T-helper 22 cell (primary cell): ENCODE results near the gene DNAJC19.
"Not testable (repeated sequence)": the region's sequence is repeated elsewhere in the genome, so short reads cannot be mapped to it uniquely, and the experiment has no call there.

ENCODE experiments used
- DNase-seq: peaks from one replicate; pipeline ENCODE4 v3.0.0-alpha.2; 2020; ENCODE audit warnings: low read depth

Gene DNAJC19

DNA sequence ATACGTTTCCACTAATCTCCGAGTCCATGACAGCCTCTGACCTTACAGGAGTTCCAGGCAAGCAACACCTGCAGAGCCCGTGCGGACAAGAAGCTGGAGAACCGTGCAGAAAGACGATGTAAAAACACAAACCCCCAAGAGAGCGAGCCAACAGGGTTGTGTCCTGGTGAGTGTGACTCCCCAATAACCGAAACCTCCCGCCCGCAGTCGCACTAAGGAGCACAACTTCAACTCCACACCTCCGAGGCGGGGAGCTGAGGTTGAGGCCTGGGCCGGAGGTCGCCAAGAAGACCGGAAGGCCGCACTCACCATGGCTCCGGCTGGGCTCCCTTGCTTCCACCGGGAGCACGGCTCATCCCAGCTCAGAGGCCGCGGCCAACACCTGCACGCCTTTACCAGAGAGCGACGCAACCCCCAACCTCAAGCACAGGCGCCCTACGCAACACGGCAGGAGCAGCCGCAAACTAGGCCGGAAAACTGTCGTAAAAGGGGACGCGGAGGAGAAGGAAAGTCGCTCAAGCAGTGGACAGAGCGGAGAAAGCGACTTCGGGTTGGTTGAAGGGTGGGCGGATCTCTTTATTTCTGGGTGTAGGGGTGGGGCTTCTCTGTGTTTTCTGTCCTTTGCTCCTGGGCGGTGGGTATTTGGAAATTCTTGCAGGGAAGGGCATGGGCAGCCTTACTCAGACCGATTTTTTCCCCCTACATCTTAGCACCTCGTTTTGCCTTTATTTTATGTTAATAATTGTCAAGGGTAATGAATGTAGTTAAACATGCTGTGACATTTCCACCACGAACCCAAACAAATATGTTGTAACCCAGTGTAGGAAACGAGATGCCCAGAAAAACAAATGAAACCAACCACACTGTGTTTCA, at the start of gene DNAJC19:
Gene DNAJC19, minus strand, starts transcription at position 446 of the 873 bp plus-strand sequence. Its CDS starts 134 bp downstream, at position 312.
- DNase-seq = peak; percentile 90

DNA sequence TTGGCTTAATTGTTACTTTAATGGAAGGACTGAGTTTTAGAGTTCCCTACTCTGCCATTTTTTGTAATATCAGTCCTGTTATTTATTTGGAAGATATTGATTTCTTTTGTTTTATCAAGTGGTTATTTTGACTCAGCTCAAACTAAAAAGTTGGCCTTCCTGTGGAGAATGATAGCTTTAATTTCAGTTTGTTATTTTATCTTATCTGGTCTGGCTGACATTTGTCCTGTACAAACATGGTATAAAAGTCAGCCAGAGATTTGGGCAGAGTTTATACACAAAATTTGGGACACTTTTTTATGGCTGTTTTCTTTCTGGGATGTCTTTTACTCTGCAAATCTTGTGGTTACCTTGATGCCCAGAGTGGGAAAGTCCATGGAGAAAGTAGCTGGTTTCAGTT, 41.4 kb upstream of the DNAJC19 start:
- no peak for DNase-seq

DNA sequence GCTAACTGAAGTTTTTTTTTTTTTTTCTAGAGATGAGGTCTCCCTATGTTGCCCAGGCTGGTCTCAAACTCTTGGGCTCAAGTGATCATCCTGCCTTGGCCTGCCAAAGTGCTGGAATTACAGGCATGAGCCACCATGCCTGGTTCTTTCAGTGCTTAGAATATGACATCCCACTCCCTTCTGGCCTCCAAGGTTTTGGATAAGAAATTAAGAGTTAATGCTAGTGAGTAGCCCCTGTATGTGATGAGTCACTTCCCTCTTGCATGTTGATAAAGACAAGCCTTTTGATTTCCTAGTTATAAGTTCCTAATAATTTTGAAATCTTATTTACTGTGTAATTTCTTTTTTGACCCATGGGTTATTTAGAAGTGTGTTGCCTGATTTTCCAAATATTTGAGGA, 35.7 kb upstream of the DNAJC19 start:
- no peak for DNase-seq

DNA sequence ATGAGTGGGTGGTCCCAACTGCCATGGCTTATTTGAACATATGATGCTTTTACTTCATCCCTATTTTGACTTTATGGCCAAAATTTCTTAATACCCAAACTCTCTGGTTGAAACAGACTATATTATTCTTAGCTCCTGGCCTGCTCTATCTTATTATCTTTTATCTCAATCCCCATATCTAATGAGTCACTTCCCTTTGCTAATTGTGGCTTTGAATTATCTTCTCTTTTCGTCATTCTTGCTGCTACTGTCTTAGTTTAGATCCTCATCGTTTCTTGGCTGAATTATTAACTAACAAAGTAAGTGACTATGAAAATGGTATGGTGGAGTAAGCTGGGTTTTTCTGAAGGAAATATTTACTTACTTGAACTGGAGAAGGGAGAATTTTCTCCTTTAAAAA, 28.2 kb upstream of the DNAJC19 start:
- no peak for DNase-seq

DNA sequence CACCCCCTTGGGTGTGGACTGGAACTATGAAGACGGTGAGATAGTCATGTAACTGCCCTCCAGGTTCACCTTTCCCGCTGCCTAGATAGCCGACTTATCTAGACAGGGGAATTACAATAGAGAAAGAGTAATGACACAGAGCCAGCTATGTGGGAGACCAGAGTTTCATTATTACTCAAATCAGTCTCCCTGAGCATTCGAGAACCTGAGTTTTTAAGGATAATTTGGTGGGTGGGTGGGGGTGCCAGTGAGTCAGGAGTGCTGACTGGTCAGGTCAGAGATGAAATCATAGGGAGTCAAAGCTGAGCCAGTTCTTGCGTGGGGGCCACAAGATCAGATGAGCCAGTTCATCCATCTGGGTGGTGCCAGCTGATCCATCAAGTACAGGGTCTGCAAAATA, 19.7 kb upstream of the DNAJC19 start:
- DNase-seq = no peak

DNA sequence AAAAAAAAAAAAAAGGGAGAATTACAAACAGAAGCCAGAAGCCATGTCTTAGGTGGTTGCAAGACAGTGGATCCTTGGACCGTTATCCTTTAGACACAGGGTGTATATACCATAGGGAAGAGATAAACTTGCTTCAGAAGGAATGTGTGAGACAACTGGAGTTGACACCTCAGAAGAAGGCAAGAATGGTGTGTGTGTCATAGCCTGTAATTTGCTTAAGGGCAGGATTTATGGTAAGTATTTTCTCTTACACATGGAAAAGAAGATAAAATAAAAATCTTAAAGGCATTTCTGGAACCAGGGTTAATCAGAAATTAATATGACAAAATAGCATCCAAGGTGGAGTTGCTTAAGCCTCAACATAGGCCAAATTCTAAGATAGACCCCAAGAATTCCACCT, 19.3 kb upstream of the DNAJC19 start:
- no peak for DNase-seq

DNA sequence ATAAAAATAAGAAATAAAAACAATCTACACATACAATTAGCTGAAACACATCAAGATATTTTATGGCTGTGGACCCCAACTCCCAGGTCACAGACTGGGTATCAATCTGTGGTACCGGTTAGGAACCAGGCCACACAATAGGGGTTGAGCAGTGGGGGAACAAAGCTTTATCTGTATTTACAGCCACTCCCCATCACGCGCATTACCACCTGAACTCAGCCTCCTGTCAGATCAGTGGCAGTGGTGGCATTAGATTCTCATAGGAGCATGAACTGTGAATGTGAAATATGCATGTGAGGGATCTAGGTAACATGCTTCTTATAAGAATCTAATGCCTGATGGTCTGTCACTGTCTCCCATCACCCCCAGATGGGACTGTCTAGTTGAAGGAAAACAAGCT, 17.7 kb upstream of the DNAJC19 start:
- no peak for DNase-seq

DNA sequence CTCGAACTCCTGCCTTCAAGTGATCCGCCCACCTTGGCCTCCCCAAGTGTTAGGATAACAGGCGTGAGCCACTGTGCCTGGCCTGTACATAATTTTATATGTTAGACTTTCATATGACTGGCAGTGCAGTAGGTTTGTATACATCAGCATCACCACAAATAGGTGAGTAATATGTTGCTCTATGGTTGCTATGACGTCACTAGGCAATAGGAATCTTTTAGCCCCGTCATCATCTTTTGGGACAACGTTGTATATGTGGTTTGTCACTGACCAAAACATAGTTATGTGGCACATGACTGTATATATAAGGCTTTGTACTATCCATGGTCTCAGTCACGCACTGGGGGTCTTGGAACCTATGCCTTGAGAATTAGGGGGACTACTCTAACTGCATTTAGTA, 17.0 kb upstream of the DNAJC19 start:
- DNase-seq = no peak

DNA sequence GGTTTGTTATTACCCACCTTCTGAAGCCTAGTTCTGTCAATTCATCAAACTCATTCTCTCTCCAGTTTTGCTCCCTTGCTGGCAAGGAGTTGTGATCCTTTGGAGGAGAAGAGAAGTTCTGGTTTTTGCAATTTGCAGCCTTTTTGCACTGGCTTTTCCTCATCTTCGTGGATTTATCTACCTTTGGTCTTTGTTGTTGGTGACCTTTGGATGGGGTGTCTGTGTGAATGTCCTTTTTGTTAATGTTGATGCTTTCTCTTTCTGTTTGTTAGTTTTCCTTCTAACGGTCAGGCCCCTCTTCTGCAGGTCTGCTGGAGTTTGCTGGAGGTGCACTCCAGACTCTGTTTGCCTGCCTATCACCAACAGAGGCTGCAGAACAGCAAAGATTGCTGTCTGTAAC, 13.9 kb upstream of the DNAJC19 start:
- DNase-seq = not testable (repeated sequence)

DNA sequence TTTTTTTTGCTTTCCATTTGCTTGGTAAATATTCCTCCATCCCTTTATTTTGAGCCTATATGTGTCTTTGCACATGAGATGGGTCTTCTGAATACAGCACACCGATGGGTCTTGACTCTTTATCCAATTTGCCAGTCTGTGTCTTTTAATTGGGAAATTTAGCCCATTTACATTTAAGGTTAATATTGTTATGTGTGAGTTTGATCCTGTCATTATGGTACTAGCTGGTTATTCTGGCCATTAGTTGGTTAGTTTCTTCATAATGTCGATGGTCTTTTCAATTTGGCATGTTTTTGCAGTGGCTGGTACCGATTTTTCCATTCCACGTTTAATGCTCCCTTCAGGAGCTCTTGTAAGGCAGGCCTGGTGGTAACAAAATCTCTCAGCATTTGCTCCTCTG, 12.8 kb upstream of the DNAJC19 start:
- not testable (repeated sequence) for DNase-seq

DNA sequence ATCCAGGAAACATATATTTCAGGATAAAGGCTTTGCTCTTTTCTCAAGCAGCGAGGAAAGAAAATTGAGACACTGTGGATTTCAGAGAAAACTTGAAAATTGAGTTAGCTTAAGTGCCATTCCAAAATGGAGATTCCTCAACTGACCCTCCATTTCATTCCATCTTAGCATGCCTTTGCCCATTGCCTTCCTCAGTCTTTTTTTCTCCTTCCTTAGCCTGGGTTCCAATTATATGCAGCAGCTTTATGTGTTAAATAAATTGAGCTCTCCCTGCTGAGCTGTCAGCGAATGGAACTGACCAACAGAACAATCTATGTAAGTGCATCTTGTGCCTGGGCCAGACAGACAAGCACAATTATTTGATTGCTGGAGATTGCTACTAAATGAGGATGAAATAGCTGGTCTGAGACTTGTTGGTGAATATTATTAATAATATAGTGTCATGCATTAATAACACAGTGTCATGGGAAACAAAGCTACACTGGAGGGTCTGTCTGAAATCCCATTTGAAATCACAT, 6.9 kb upstream of the DNAJC19 start:
- DNase-seq = no peak

DNA sequence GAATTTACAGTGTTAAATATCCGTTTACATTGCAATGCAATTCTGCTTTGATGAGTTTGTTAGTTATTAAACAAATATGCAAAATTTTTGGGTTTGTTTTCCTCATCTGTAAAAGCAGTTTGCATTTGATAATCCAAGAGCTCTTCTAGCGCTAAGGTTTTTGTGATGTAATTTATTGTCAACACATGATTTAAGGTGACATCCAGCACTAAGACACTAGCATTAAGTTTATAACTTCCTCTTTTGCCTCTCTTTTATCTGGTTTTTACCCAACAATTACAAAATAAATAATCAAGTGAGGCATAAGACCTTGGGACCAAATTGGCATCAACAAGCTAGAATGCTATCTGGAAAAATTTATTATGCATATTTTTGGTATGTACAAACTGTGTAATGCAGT, 969 bp upstream of the DNAJC19 start:
- DNase-seq = no peak

DNA sequence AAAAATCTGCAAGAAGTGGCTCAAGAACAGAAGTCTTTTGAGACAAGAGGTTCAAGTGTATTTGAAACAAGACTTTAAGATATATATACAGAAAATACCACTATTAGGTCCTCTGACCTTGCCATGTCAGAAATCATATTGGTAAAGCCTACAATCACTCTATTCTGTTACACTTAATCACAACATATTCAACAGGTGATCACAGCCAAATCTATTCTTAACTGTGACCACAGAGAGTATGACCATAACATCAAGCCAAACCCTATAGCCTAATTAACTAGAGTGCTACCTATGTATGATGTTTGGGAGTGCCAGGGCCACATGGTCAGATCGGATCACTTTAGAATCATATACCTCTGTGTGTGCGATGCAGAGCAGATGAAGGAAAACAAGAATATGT, 2.2 kb downstream of the DNAJC19 start:
- DNase-seq = no peak

DNA sequence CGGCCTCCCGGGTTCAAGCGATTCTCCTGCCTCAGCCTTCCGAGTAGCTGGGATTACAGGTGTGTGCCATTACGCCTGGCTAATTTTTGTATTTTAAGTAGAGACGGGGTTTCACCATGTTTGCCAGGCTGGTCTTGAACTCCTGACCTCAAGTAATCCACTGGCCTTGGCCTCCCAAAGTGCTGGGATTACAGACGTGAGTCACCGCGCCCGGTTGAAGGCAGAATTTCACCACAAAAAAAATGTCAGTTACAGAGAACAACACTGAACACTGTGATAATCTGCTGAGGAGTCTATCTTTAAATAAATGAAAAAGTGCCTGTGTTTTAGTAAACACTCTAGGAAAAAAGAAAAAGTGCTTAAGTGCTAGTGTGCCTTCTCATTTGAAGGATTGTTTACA, 3.2 kb downstream of the DNAJC19 start:
- not testable (repeated sequence) for DNase-seq

DNA sequence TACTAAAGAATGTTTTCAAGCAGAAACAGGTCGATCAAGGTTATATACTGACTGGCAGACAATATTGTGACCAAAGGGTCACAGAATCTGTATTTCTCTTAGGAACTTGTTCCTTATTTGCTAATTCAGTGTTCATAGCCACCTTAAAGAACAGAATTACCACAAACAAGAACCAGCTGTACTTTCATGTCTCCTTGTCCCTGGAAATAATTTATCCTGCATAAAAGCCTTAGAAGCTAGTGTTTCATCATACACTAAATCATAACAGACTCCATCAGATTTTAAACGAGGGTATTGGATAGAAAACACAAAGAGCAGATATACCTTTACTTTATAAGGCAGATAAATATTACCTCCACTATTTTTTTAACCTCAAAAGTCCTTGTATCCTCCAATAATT, 6.4 kb downstream of the DNAJC19 start:
- no peak for DNase-seq

DNA sequence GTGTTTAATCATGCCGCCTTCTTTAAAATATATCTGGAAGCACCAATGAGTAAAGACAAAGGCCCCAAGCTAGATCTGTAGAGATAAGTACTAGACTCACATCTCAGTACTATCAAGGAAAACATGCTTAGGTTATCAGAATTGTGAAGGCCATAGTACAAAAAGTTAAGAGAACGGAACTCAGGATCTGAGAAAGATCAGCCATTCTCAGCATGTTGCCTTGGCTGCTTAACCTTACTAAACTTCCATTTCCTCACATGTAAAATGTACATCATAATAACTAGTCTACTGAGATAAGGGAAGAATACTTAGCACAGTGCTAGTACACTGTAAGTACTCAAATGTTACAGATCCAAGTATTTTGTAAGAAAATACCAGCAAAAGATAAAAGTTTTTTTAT, 7.6 kb downstream of the DNAJC19 start:
- no peak for DNase-seq

DNA sequence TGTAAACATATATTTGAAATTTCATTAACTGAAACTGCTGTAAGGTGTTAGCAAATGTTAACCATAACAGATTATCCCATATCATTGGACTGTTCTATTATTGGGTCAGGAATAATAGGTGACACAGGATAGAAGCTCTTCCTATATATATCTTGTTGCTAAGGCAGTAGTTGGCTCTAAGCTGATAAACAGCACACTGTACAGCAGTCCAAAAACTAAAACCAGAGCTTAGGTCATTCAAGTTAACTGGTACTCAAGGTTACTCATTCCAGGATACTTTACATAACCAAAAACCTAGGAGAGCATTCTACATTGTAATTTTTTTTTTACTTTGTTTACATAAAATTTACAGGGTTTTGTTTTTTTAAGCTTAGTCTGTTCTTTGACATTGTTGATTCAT, 8.9 kb downstream of the DNAJC19 start:
- DNase-seq = no peak

DNA sequence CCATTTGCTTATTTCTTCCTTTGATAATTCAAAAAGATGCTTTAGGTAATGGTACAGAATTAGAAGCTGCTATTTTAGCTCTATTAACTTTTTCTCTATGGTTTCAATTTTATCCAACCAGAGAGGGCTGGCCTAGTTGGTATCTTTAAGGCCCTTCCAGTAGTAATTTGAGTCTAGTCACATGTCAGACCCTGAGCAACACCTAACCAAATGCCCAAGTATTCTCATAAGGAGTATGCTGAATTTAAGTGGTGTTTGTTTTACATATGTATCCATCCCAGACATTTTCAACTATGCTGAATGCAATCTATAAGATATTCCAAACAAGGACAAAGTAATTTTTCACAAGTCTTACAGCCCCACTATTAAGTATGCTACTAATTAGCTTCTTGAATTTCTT, 9.6 kb downstream of the DNAJC19 start:
- DNase-seq = no peak

DNA sequence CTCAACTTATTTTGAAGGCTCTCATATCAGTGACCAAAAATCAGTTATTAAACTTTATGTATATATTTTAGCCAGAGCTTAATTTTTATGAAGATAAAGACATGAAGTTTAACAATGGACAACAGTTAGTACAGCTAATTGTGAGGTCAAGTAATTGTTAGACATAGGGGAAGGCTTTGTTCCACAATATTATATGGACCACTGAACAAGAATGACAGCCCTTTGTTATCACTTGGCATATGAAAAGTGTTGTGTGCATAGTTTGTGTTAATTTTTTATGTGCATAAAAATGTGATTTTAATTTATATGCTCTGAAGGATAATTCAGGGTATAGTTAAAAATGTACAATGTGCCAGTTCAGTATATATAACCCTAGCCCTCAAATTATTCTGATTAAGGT, 12.0 kb downstream of the DNAJC19 start:
- no peak for DNase-seq

DNA sequence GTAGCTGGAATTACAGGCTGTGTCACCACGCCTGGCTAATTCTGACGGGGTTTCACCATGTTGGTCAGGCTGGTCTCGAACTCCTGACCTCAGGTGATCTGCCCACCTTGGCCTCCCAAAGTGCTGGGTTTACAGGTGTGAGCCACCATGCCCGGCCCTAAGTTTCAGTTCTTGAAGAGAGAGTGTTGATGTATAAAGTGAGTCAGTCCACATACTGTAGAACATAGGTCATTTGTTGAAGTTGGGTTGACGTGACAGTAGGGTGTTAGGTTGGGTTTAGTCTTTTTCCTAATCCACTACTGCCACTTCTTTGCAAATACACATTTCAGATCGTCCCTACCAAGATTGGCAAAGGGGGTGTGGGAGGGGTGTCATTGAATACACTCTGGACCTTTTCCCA, 15.2 kb downstream of the DNAJC19 start:
- no peak for DNase-seq

DNA sequence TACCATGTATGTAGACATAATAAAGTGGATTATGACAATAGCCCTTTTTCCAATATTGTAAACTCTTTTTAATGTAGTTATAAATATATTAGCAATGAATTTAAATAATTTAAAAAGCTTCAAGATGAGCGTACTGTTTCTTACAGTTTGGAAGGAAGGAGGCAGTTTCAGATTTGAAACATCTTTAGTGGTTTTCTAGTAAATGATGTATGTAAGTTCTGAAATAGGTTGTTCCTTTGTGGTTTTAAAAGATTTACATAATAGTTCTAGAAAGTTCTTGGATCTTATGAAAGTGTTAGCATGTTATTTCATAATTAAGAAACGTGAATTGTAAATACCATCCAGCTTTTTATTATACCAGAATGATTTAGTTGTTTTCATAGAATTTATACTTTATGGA, 16.0 kb downstream of the DNAJC19 start:
- no peak for DNase-seq

DNA sequence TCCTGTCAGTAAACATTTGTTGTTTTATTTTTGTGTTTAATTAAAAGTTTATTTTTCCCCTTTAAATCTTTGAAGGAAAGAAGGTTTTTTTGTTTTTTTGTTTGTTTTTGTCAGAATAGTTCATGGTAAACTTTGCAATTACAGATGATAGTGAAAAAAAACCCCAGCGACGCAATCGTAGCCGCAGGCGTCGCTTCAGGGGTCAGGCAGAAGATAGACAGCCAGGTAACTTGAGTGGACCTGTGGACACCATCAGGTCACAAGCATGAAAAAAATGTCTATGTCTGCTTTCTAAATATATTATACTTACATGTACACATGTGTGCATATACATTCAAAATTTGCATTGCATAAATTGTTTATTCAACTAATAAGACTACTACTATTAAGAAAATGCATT, 18.6 kb downstream of the DNAJC19 start:
- no peak for DNase-seq

DNA sequence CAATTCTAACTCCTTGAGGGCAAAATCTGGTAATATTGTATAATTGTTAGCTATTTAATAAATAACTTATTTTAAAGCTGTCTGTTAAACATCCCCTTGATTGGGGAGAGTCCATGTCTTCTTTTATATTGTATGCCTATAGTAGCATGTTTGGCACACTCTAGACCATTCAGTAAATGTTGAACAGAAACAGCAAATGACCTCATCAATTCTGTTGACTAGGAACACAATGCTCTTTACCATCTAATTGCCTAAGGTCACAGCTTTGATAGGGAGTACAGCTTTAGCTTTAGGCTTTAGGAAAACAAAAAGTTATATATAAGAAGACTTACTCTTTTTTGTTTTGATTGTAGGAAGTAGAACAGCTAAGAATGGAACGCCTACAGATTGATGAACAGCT, 27.0 kb downstream of the DNAJC19 start:
- no peak for DNase-seq

DNA sequence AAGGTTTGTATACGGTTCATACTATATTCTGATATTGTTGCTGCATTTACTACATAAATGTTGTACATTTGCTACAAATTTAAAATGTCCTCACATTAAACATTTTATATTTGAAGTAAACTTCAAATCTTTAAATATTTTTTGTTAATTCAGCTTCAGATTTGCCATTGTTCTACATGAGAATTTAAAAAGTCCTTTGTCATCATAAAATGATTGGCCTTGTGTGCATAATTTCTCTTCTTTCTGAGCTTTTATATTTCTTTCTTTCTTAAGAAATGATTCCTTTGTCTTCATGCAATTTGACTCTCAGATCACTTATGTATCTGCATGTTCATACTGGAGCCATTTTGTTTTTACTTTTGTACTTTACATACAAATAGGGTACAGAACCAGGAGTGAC, 28.0 kb downstream of the DNAJC19 start:
- DNase-seq = no peak
